NCI-H526 (cell line): Measurements from ENCODE around the gene CABP7.
"Not testable (repeated sequence)": the region's sequence is repeated elsewhere in the genome, so short reads cannot be mapped to it uniquely, and the experiment has no call there.

Experiments used
- DNase-seq, 2 experiments: peaks; one replicate each; lab custom pipeline; 2025; lab: John Stamatoyannopoulos, UW

The CABP7 gene

GRCh38 chr22:29748248-29748893, 28.6 kb downstream of the CABP7 start:
- DNase-seq = no peak

GRCh38 chr22:29750029-29750428, 30.2 kb downstream of the CABP7 start:
- no peak for DNase-seq

- no peak for DNase-seq
These were observed 31.0 kb downstream of the CABP7 start for GRCh38 chr22:29750559-29751538.

DNA sequence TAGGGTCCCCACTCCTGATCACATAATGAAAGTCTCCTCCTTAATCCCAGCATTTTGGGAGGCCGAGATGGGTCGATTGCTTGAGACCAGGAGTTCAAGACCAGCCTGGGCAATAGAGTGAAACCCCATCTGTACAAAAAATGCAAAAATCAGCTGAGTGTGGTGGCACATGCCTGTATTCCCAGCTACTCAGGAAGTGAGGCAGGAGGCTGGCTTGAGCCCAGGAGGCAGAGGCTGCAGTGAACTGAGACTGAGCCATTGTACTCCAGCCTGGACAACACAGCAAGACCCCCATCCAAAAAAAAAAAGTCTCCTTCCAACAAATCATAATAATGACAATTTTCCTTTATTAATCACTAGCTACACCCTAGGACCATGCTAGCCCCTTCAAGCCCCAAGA, 31.9 kb downstream of the CABP7 start:
- no peak for DNase-seq

- DNase-seq = no peak
These were observed 34.2 kb downstream of the CABP7 start for GRCh38 chr22:29753808-29754657.

- DNase-seq = not testable (repeated sequence)
These were observed 35.0 kb downstream of the CABP7 start for GRCh38 chr22:29754658-29755395.

GRCh38 chr22:29755889-29756288, 36.1 kb downstream of the CABP7 start:
- no peak for DNase-seq

DNA sequence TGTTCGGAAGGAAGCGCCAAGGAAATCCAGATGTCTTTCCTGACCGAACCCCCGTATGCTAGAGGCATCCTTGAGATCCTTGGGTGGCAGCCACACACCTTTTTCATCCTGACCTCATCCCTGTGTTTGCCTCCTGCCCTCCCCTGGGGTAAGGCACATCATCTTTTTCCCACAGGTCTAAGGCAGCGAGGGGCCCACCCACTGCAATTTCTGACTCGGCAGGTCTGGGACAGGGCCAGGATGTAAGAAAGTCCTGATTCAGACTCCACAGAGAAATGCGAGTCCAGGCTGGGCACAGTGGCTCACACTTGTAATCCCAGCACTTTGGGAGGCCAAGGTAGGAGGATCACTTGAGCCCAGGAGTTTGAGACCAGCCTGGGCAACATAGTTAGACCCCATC, 36.5 kb downstream of the CABP7 start:
- no peak for DNase-seq

DNA sequence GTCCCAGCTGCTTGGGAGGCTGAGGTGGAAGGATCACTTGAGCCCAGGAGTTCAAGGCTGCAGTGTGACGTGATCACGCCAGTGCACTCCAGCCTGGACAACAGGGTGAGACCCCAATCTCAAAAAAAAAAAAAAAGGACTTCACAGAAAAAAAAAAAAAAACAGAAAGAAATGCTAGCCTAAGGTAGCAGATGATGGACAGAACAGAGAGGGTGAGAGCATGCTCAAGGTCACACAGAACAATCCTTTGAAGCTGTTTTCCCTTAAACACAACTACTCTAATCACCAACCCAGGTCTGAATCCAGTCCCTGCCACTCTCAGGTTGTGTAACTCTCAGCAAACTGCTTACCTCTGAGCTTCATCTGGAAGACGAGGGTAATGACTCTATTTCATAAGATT, 37.3 kb downstream of the CABP7 start:
- DNase-seq = no peak

DNA sequence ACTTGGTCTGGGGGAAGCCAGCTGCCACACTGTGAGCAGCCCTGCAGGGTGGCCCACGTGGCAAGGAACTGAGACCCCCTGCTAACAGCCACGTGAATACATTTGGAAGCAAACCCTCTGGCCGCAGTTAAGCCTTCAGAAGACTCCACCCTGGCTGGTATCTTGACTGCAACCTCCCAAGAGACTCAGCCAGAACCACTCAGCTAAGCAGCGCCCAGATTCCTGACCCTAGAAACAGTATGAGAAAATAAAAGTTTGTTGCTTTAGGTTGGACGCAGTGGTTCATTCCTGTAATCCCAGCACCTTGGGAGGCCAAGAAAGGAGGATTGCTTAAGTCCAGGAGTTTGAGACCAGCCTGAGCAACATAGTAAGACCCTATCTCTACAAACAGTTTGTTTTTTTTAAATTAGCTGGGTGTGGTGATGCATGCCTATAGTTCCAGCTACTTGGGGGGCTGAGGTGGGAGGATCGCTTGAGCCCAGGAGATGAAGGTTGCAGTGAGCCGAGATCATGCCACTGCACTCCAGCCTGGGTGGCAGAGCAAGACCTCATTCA, 38.3 kb downstream of the CABP7 start:
- no peak for DNase-seq

DNA sequence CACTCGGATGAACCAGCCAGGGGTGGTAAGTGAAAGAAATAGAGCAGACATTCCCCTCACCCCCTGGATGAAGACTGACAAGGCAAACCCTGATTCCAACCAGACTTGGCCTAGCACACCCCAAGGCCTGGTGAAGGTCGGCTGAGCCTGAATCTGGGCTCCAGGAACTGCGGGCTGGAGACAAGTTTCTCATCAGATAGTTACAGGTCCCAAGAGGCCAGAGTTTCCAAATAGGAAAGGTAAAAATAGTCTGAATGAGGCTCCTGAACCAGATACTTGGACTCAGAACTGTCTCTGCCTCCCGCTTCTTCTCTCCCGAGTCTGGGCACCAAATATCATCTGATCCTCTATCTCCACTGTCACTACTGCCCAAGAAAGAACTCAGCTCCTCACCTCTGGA, 39.2 kb downstream of the CABP7 start:
- DNase-seq = no peak

GRCh38 chr22:29762263-29762662, 42.5 kb downstream of the CABP7 start:
- DNase-seq = no peak

DNA sequence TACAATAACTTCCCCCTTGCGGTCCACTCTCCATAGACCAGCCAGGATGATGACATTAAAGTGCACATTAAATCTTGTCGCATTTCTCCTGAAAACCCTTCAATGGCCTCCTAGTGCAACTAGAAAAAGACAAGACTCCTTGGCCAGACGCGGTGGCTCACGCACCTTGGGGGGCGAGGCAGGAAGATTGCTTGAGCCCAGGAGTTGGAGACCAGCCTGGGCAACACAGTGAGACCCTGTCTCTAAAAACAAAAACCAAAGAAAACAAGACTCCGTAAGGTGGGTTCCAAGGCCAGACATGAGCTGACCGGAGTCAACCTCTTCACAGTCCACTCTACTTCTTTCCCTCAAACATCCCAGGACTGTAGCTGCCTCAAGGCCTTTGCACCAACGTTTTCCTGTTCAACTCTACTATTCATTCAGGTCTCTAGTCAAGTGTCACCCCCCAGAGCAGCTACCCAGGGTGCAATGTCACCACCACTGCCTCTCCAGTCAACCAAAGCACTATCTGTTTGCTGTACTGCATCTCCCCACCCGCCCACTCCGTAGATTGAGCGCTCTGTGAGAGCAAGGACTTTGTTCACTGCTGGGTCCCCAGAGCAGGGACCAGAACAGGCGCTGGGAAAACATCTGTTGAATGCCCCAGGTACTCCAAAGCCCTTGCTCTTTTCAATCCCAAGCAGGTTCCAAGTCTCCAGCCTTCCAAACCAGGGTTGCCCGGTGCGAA, 46.3 kb downstream of the CABP7 start:
- DNase-seq = peak in 1 of 2 experiments; percentile 47

GRCh38 chr22:29766632-29767170, 46.9 kb downstream of the CABP7 start, which contains the start of gene ZMAT5:
ZMAT5 (minus strand) TSS chr22:29767007; CDS start chr22:29748544, 18,463 bp downstream.
- DNase-seq = peak; percentile 90 to 96

GRCh38 chr22:29767171-29768051, 47.6 kb downstream of the CABP7 start, which contains the start of gene UQCR10:
UQCR10 (plus strand) TSS chr22:29767369; CDS start chr22:29767399, 30 bp downstream.
- peak; percentile 77 to 88 for DNase-seq

- no peak for DNase-seq
These were observed 48.4 kb downstream of the CABP7 start for GRCh38 chr22:29768052-29768693.

- DNase-seq = no peak
These were observed 50.0 kb downstream of the CABP7 start for GRCh38 chr22:29769723-29770321.

- peak in 1 of 2 experiments; percentile 33 for DNase-seq
These were observed 52.4 kb downstream of the CABP7 start for GRCh38 chr22:29772170-29772641.
